Measurements from ENCODE around the gene OLA1.

GRCh38 chr2:174051068-174051467, 197.3 kb downstream of the OLA1 start:
- no peak for TF ChIP-seq FOXA3 (CRISPR knock-in tag; IDR thresholded peaks at IDR 0.05)
- TF ChIP-seq TBP (CRISPR knock-in tag; IDR thresholded peaks at IDR 0.05), result no peak
- no peak for TF ChIP-seq MXD1 (CRISPR knock-in tag; IDR thresholded peaks at IDR 0.05)
- TF ChIP-seq TCF12 (IDR thresholded peaks at IDR 0.05), result no peak
- no peak for TF ChIP-seq TCF12 (CRISPR knock-in tag; IDR thresholded peaks at IDR 0.05)
- no peak for TF ChIP-seq FOXP1 (IDR thresholded peaks at IDR 0.05)
- no peak for TF ChIP-seq FOXP1 (CRISPR knock-in tag; IDR thresholded peaks at IDR 0.05)
- TF ChIP-seq ZNF24 (IDR thresholded peaks at IDR 0.05), result no peak

Measured in HepG2 (cell line).